Calu3 (cell line): ENCODE results near the gene RNF157. TPM values are rescaled to one million over a fixed set of nuclear protein-coding genes. Genes with fewer than 3 reads are reported as not detected.

Experiments used
- BruUV-seq: library from RNA; stranded (reverse); fragments of 400-500 nt; replicated peaks from 2 replicates; lab custom pipeline; 2021; lab: Mats Ljungman, UMichigan
- CTCF ChIA-PET: fragments of 300-600 bp; sonication (Branson Sonifier 250); formaldehyde crosslinking; loops from one replicate; lab custom pipeline; 2022; ENCODE audit warnings: antibody characterized with exemption; lab: Charles Lee
- DNase-seq: peaks from one replicate; pipeline ENCODE4 v3.0.0; 2022
- H3K27ac Mint-ChIP-seq: one replicate; pipeline ENCODE4 v1.8.0; 2022; ENCODE audit warnings: mixed read lengths; ENCODE audit not compliant: unreplicated experiment
- H3K27me3 Mint-ChIP-seq: one replicate; pipeline ENCODE4 v1.8.0; 2022; ENCODE audit warnings: mixed read lengths; ENCODE audit not compliant: unreplicated experiment
- H3K36me3 Mint-ChIP-seq: one replicate; pipeline ENCODE4 v1.8.0; 2022; ENCODE audit warnings: mild to moderate bottlenecking, moderate library complexity, mixed read lengths; ENCODE audit not compliant: insufficient read depth, unreplicated experiment
- H3K4me1 Mint-ChIP-seq: one replicate; pipeline ENCODE4 v1.8.0; 2022; ENCODE audit warnings: mild to moderate bottlenecking, low read depth, mixed read lengths; ENCODE audit not compliant: unreplicated experiment
- H3K4me3 Mint-ChIP-seq: one replicate; pipeline ENCODE4 v1.8.0; 2022; ENCODE audit warnings: mild to moderate bottlenecking, low read depth, moderate library complexity, mixed read lengths; ENCODE audit not compliant: unreplicated experiment
- H3K9me3 Mint-ChIP-seq: one replicate; pipeline ENCODE4 v1.8.0; 2022; ENCODE audit warnings: low read depth, mixed read lengths; ENCODE audit not compliant: unreplicated experiment
- intact Hi-C: fragments of 100-400 bp; cut with micrococcal nuclease; formaldehyde crosslinking; loops from one replicate; pipeline ENCODE4 v1.10.0; 2022; ENCODE audit not compliant: unreplicated experiment
- total RNA-seq: library from RNA; stranded (reverse); gene quantifications from 2 replicates; pipeline ENCODE4 v1.2.3, GENCODE V29; 2022
- TF ChIP-seq, protein P1 (sequence below): fragments of 200-600 bp; IDR thresholded peaks from one replicate; pipeline ENCODE4 v1.8.0; 2022; ENCODE audit warnings: antibody characterized with exemption; ENCODE audit not compliant: unreplicated experiment

The RNF157 gene
- total RNA-seq, 1 experiment from 2014 or later, result 17.6 TPM

DNA sequence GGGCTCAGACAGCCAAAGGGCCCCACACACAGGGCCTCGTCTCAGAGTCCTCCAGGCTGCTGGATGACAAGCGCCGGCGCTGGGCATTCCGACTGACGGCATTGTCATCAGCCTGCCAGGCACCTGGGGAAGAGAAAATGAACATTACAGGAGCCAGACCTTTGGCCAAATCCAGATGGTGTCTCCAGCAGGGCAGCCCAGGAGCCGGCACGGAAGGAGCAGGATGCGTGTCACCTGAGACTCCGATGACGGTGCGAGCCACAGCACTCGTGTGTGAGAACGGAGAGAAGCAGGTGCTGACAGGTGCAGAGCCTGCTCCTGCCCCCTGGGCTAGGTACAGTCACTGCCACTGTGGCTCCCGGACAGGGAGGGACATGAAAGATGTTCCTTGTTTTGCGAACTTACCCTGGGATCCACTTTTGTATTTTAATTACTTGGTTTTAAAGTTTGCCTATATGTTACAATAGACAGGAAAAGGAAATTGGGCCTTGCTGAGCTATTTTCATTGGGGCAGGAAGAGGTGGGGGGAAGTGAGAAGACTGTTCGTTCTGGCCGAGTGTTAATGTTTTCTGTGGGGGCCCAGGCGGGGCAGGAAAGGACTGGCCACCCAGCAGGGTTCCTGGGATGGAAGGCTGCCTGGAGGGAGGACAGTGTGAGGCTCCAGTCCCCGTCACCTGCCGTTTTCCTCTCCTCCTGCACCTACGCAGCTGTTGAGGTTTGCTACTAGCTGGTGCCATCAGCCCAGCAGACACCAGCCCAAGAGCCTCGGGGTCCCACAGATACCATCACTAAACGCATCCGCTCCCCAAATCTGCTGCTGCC, 94.9 kb downstream of the RNF157 start:
- Mint-ChIP-seq H3K9me3 (no peaks in the 10 kb centered on the region), H3K4me1 (no peaks in the 10 kb centered on the region), H3K27ac (no peak overlapping the region), H3K36me3 (peaks cover 9% of the 10 kb centered on the region), H3K27me3 (no peaks in the 10 kb centered on the region), H3K4me3 (no peak overlapping the region)
- no TSS peak for BruUV-seq
- DNase-seq, result no peak
- TF ChIP-seq, protein P1, sequence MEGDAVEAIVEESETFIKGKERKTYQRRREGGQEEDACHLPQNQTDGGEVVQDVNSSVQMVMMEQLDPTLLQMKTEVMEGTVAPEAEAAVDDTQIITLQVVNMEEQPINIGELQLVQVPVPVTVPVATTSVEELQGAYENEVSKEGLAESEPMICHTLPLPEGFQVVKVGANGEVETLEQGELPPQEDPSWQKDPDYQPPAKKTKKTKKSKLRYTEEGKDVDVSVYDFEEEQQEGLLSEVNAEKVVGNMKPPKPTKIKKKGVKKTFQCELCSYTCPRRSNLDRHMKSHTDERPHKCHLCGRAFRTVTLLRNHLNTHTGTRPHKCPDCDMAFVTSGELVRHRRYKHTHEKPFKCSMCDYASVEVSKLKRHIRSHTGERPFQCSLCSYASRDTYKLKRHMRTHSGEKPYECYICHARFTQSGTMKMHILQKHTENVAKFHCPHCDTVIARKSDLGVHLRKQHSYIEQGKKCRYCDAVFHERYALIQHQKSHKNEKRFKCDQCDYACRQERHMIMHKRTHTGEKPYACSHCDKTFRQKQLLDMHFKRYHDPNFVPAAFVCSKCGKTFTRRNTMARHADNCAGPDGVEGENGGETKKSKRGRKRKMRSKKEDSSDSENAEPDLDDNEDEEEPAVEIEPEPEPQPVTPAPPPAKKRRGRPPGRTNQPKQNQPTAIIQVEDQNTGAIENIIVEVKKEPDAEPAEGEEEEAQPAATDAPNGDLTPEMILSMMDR, result no peak
- CTCF ChIA-PET, result interaction anchor here (1.2 kb wide), 1 partner anchor 13 kb away, joined by 4 read pairs; no protein-coding TSS in a partner anchor
- intact Hi-C loops, result no loop called here

DNA sequence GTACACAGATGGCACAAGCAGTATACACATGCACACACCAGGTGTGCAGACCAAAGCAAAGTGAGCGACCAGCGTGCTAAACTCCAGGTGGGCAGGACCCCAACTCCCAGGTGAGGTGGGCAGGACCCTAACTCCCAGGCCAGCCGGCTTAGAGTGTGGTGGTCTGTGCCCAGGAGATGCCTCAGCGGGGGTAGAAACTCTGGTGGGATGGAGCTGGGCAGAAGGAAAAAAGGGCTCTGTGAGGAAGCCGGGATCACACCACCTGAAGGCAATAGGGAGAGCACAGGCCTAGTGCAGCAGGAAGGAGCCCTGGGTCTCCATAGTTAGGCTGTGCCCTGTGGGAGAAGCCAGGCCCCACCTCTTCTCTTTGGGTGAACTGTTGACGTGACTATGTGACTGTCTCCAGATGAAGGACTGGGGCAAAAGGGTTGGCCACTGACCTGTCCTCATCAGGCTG, 97.7 kb downstream of the RNF157 start:
- Mint-ChIP-seq H3K4me3 (no peak overlapping the region), H3K9me3 (no peaks in the 10 kb centered on the region)

DNA sequence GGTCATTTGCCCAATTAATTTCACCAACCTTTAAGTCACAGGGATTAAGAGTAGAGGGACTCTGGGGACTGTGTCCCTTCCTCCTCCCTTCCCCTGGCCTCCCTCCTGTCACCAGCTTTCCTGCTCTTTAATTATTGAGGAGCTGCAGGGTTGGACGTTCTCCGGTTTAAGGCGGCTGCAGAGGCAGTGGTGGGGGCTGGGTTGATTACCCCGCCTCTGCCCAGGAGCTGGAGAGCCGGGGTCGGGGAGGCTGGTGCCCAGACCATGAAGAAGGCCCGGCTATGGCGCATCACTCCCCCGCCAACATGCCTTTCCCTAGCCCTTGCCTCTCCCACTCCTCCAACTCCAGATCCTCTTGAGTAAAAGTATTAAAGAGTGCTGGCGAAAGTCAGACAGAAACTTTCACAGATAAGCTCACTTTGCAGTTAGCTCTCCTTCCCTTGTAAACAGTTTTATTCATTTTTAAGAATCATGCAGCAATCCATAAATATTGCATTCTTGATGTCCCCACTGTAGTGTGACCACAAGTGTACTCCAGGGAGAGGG, 98.2 kb downstream of the RNF157 start:
- TF ChIP-seq, protein P1, result no peak
- Mint-ChIP-seq H3K9me3 (no peaks in the 10 kb centered on the region), H3K4me3 (peak overlapping the region; percentile 59), H3K4me1 (peaks cover 9% of the 10 kb centered on the region), H3K36me3 (peaks cover 17% of the 10 kb centered on the region), H3K27ac (peak overlapping the region; percentile 66), H3K27me3 (peaks cover 13% of the 10 kb centered on the region)
- no peak for DNase-seq
- CTCF ChIA-PET, result interaction anchor here (2.2 kb wide), 1 partner anchor 40 kb away, joined by 6 read pairs; no protein-coding TSS in a partner anchor
- no TSS peak for BruUV-seq
- intact Hi-C loops, result no loop called here

More for the DNA sequence above, 97.7 kb downstream of the RNF157 start:
- H3K27ac Mint-ChIP-seq, result no peak overlapping the region
- BruUV-seq, result no TSS peak
- peaks cover 13% of the 10 kb centered on the region for H3K27me3 Mint-ChIP-seq
- H3K36me3 Mint-ChIP-seq, result peaks cover 17% of the 10 kb centered on the region
- peaks cover 9% of the 10 kb centered on the region for H3K4me1 Mint-ChIP-seq
- CTCF ChIA-PET, result interaction anchor here (0.6 to 2.2 kb wide), 2 partner anchors 39 to 168 kb away, joined by 3 to 6 read pairs; no protein-coding TSS in a partner anchor
- DNase-seq, result no peak
- intact Hi-C loops, result no loop called here
- TF ChIP-seq, protein P1, result no peak

DNA sequence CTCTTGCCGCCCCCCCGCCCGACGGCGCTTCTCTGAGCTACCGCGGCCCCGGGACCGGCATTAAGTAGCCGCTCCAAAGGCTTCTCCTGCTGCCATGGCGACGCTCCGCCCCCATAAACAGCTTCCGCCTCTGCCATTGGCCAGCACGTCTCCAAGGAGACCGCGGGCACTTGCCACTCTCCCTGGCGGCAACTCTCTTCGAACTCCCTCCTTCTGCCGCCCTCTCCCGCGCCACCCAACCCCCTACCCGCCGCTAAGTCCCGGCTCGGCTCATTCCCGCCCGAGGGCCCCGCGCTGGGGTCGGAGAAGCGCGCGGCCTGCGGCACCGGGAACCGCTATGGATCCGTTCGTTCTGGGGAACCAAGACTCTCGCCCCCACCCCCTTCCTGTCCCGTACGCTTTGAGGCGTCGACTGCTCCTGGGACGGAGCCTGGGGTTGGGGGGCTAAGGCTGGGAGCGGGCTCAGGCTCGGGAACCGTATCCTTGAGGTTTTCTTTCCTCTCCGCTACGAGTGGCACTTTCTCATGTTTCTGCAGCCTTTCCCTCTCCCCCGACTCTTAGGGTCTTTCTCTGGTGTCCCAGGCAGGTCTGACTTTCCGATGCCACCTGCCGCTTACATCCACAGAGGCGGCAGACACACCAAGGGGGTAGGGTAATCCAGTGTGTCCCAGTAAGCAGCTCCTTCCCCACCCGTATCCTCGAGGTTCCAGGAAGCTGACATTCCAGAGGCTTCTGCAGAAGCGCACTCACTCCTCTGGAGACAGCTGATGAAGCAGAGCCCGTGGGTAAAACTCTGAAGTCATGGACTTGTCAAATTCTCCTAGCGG, 98.9 kb downstream of the RNF157 start, which contains the start of gene FOXJ1:
Gene FOXJ1, minus strand, starts transcription at position 34 of the 827 bp plus-strand sequence. CDS start 850 bp downstream, outside the sequence.
- Mint-ChIP-seq H3K9me3 (no peaks in the 10 kb centered on the region), H3K4me3 (peak within 1 kb of the TSS; percentile 59), H3K27me3 (peaks cover 13% of the 10 kb centered on the region), H3K4me1 (peaks cover 9% of the 10 kb centered on the region), H3K36me3 (peaks cover 17% of the 10 kb centered on the region), H3K27ac (peak within 1 kb of the TSS; percentile 66)
- TF ChIP-seq, protein P1, result no peak
- no TSS peak for BruUV-seq
- intact Hi-C loops, result no loop called here
- peak; percentile 92 for DNase-seq
- CTCF ChIA-PET, result interaction anchor here (0.5 to 2.2 kb wide), 4 partner anchors 15 to 1484 kb away, joined by 3 to 6 read pairs (median 4); no protein-coding TSS in a partner anchor
